Keratinocyte (primary cell): ENCODE measurements around the gene KRTAP22-1. TPM values are rescaled to one million over a fixed set of nuclear protein-coding genes. Genes with fewer than 3 reads are reported as not detected.

ENCODE experiments used
- DNase-seq: peaks from one replicate; pipeline ENCODE4 v3.0.0-alpha.2; 2011; ENCODE audit warnings: low read depth, missing footprints, low spot score
- FAIRE-seq: peaks from 2 replicates; lab custom pipeline; 2011; peaks lifted over from hg19 to GRCh38; lab: Jason Lieb, UNC
- H2AFZ ChIP-seq: 2 replicates; pipeline ENCODE4 v1.6.0; 2012; ENCODE audit warnings: low read length, control low read depth, inconsistent platforms; ENCODE audit not compliant: control insufficient read depth
- H3K27ac ChIP-seq: 2 replicates; pipeline ENCODE4 v1.5.1; 2011; ENCODE audit warnings: low read length; ENCODE audit not compliant: control insufficient read depth, insufficient read depth
- H3K27me3 ChIP-seq: 3 replicates; pipeline ENCODE4 v1.6.0; 2011; ENCODE audit warnings: low read length; ENCODE audit not compliant: control insufficient read depth, insufficient read depth; ENCODE audit errors: extremely low read depth
- H3K36me3 ChIP-seq, 2 experiments: 2 replicates in 1 of 2; 3 replicates in 1 of 2; pipeline ENCODE4 v1.5.1; 2011; ENCODE audit warnings: low read length in 2 of 2, mild to moderate bottlenecking in 1 of 2; ENCODE audit not compliant: control insufficient read depth in 2 of 2, insufficient read depth in 2 of 2; ENCODE audit errors: extremely low read depth in 1 of 2
- H3K4me1 ChIP-seq: 3 replicates; pipeline ENCODE4 v1.5.1; 2011; ENCODE audit warnings: low read length; ENCODE audit not compliant: control insufficient read depth, insufficient read depth; ENCODE audit errors: extremely low read depth
- H3K4me2 ChIP-seq: 3 replicates; pipeline ENCODE4 v1.6.0; 2011; ENCODE audit warnings: low read depth, low read length; ENCODE audit not compliant: control insufficient read depth, insufficient read depth; ENCODE audit errors: extremely low read depth
- H3K4me3 ChIP-seq, 3 experiments: fragments of 200-600 bp in 1 of 3; sonication (generic) in 1 of 3; 2 replicates in 2 of 3; 3 replicates in 1 of 3; pipeline ENCODE4 v1.5.1; 2011 to 2016; ENCODE audit warnings: low read length in 3 of 3, mild to moderate bottlenecking in 3 of 3, control low read depth in 2 of 3, inconsistent platforms in 1 of 3, low read depth in 1 of 3, mixed read lengths in 1 of 3, mixed run types in 1 of 3, moderate library complexity in 1 of 3; ENCODE audit not compliant: control insufficient read depth in 2 of 3, insufficient read depth in 2 of 3; ENCODE audit errors: extremely low read depth in 1 of 3
- H3K79me2 ChIP-seq: 2 replicates; pipeline ENCODE4 v1.6.0; 2012; ENCODE audit warnings: low read length; ENCODE audit not compliant: control insufficient read depth, insufficient read depth
- H3K9ac ChIP-seq: 3 replicates; pipeline ENCODE4 v1.6.0; 2011; ENCODE audit warnings: low read length; ENCODE audit not compliant: control insufficient read depth, insufficient read depth; ENCODE audit errors: extremely low read depth
- H3K9me1 ChIP-seq: 3 replicates; pipeline ENCODE4 v1.6.0; 2011; ENCODE audit warnings: low read length; ENCODE audit not compliant: control insufficient read depth, insufficient read depth; ENCODE audit errors: extremely low read depth
- H3K9me3 ChIP-seq: 2 replicates; pipeline ENCODE4 v1.5.1; 2012; ENCODE audit warnings: low read depth, low read length; ENCODE audit not compliant: control insufficient read depth
- H4K20me1 ChIP-seq: 3 replicates; pipeline ENCODE4 v1.6.0; 2011; ENCODE audit warnings: low read length; ENCODE audit not compliant: control insufficient read depth, insufficient read depth; ENCODE audit errors: extremely low read depth
- EZH2 ChIP-seq: IDR thresholded peaks from one replicate; pipeline ENCODE4 v1.6.1; 2012; ENCODE audit warnings: inconsistent platforms, mild to moderate bottlenecking, low read length, moderate library complexity
- dilution Hi-C: fragments of 300-500 bp; cut with MboI; formaldehyde crosslinking; loops from one replicate; pipeline ENCODE4 v1.7.0; 2020; ENCODE audit warnings: low sequenced_read_pairs; ENCODE audit not compliant: extremely low pct_ligation_motif_present
- polyA plus RNA-seq, 5 experiments: library from polyadenylated mRNA; depleted of rRNA in 3 of 5; stranded (reverse) in 3 of 5; stranded (forward) in 1 of 5; unstranded in 1 of 5; fragments of >200 nt; gene quantifications; 1 replicate in 1 of 5; 2 replicates in 3 of 5; 3 replicates in 1 of 5; pipeline versions ENCODE4 v1.2.1 to v1.2.3, GENCODE V29; 2011 to 2012; ENCODE audit warnings: missing spikeins in 2 of 5, low read depth in 1 of 5, low replicate concordance in 1 of 5
- TF ChIP-seq, protein P1 (sequence below), 3 experiments: IDR thresholded peaks in 1 of 3; conservative IDR thresholded peaks in 1 of 3; optimal IDR thresholded peaks in 1 of 3; 2 replicates in 2 of 3; 3 replicates in 1 of 3; pipeline versions ENCODE3 to v1.5.1; 2011; ENCODE audit warnings: low read length in 3 of 3, mild to moderate bottlenecking in 3 of 3, moderate library complexity in 2 of 3, control low read depth in 1 of 3, inconsistent platforms in 1 of 3; ENCODE audit not compliant: insufficient read depth in 2 of 3; ENCODE audit errors: extremely low read depth in 1 of 3

The KRTAP22-1 gene
- polyA plus RNA-seq, 1 donor (not counting 4 experiments of a cell fraction or from before 2014, with no cell fraction given): not detected

GRCh38 chr21:30598802-30599201, 2.1 kb upstream of the KRTAP22-1 start, which contains the start of gene KRTAP6-2:
TSS of gene KRTAP6-2 (minus strand) at chr21:30598902. CDS start at chr21:30598874, 28 bp downstream.
- Histone ChIP-seq H3K4me1 (no peaks in the 10 kb centered on the region), H2AFZ (no peak within 1 kb of the TSS), H3K9me3 (no peaks in the 10 kb centered on the region), H4K20me1 (no peaks in the 10 kb centered on the region), H3K9ac (no peak within 1 kb of the TSS), H3K4me2 (no peak within 1 kb of the TSS), H3K27me3 (no peaks in the 10 kb centered on the region), H3K36me3 (no peaks in the 10 kb centered on the region), H3K9me1 (no peaks in the 10 kb centered on the region), H3K79me2 (no peaks in the 10 kb centered on the region), H3K27ac (no peak within 1 kb of the TSS), H3K4me3 (no peak within 1 kb of the TSS)
- no peak for FAIRE-seq
- dilution Hi-C loops: no loop called here
- no peak for TF ChIP-seq EZH2
- TF ChIP-seq, protein P1, sequence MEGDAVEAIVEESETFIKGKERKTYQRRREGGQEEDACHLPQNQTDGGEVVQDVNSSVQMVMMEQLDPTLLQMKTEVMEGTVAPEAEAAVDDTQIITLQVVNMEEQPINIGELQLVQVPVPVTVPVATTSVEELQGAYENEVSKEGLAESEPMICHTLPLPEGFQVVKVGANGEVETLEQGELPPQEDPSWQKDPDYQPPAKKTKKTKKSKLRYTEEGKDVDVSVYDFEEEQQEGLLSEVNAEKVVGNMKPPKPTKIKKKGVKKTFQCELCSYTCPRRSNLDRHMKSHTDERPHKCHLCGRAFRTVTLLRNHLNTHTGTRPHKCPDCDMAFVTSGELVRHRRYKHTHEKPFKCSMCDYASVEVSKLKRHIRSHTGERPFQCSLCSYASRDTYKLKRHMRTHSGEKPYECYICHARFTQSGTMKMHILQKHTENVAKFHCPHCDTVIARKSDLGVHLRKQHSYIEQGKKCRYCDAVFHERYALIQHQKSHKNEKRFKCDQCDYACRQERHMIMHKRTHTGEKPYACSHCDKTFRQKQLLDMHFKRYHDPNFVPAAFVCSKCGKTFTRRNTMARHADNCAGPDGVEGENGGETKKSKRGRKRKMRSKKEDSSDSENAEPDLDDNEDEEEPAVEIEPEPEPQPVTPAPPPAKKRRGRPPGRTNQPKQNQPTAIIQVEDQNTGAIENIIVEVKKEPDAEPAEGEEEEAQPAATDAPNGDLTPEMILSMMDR (optimal IDR thresholded peaks at IDR 0.05 in 1 of 3, IDR thresholded peaks at IDR 0.05 in 1 of 3, conservative IDR thresholded peaks at IDR 0.05 in 1 of 3; ENCODE audit: extremely low read depth in 1 of 3, insufficient read depth in 2 of 3, low read length in 3 of 3): no peak
- DNase-seq: no peak

- H4K20me1 ChIP-seq: no peaks in the 10 kb centered on the region
- H2AFZ ChIP-seq: no peak overlapping the region
- H3K27me3 ChIP-seq: no peaks in the 10 kb centered on the region
- H3K9me1 ChIP-seq: no peaks in the 10 kb centered on the region
- TF ChIP-seq, protein P1 (optimal IDR thresholded peaks at IDR 0.05 in 1 of 3, IDR thresholded peaks at IDR 0.05 in 1 of 3, conservative IDR thresholded peaks at IDR 0.05 in 1 of 3; ENCODE audit: extremely low read depth in 1 of 3, insufficient read depth in 2 of 3, low read length in 3 of 3): peak in 1 of 3 experiments; percentile 10
- no peak for TF ChIP-seq EZH2
- no peaks in the 10 kb centered on the region for H3K36me3 ChIP-seq
- FAIRE-seq: no peak
- no peak overlapping the region for H3K27ac ChIP-seq
- H3K4me3 ChIP-seq: no peak overlapping the region
- H3K9me3 ChIP-seq: no peaks in the 10 kb centered on the region
- H3K4me2 ChIP-seq: no peak overlapping the region
- no peak for DNase-seq
- H3K4me1 ChIP-seq: no peaks in the 10 kb centered on the region
- dilution Hi-C loops: no loop called here
- H3K79me2 ChIP-seq: no peaks in the 10 kb centered on the region
- H3K9ac ChIP-seq: no peak overlapping the region
These were observed 5.1 kb downstream of the KRTAP22-1 start for GRCh38 chr21:30605968-30606367.
